ENCODE data around the gene USP7.

DNA sequence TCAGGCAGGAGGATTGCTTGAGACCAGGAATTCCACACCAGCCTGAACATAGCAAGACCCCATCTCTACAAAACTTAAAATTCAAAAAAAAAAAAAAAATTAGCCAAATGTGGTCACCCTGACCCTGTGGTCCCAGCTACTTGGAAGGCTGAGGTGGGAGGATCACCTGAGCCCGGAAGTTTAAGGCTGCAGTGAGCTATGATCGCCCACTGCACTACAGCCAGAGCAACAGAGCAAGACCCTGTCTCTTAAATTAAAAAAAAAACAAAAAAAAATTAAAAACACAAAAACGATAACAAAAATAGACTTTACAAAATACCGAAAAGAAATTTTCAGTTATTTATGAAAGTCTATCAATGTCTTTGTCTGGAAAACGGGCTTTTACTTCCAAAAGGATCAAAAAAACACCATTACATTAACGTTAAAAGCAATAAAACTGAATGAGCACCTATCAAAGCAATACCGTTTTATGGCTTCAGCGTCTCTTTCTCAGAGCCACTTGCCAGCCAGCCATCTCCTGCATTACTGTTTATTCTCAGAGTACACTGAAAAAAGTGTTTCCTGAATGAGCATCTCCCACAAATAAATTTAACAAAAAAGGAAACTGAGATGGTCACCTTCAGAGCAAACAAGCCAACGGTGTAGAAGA lies 6.1 kb downstream of the USP7 start:
- TF ChIP-seq, protein P1, sequence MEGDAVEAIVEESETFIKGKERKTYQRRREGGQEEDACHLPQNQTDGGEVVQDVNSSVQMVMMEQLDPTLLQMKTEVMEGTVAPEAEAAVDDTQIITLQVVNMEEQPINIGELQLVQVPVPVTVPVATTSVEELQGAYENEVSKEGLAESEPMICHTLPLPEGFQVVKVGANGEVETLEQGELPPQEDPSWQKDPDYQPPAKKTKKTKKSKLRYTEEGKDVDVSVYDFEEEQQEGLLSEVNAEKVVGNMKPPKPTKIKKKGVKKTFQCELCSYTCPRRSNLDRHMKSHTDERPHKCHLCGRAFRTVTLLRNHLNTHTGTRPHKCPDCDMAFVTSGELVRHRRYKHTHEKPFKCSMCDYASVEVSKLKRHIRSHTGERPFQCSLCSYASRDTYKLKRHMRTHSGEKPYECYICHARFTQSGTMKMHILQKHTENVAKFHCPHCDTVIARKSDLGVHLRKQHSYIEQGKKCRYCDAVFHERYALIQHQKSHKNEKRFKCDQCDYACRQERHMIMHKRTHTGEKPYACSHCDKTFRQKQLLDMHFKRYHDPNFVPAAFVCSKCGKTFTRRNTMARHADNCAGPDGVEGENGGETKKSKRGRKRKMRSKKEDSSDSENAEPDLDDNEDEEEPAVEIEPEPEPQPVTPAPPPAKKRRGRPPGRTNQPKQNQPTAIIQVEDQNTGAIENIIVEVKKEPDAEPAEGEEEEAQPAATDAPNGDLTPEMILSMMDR (IDR thresholded peaks at IDR 0.05) = no peak
- no peak for TF ChIP-seq POLR2AphosphoS5 (IDR thresholded peaks at IDR 0.05)

Data from esophagus muscularis mucosa (tissue), 3 donors.